GM12865 (cell line): Measurements from ENCODE around the gene NR5A1.

ENCODE experiments used
- DNase-seq: peaks from one replicate; pipeline ENCODE4 v3.0.0; 2010; ENCODE audit warnings: low read depth
- H3K4me3 ChIP-seq: 2 replicates; pipeline ENCODE4 v1.5.1; 2011; ENCODE audit warnings: mild to moderate bottlenecking, low read depth, low read length, control low read depth
- TF ChIP-seq, protein P1 (sequence below): IDR thresholded peaks from 2 replicates; pipeline ENCODE4 v1.5.1; 2011; ENCODE audit warnings: low read length, control low read depth, low read depth, inconsistent platforms; ENCODE audit not compliant: insufficient read depth; ENCODE audit errors: missing control alignments

NR5A1 gene

DNA sequence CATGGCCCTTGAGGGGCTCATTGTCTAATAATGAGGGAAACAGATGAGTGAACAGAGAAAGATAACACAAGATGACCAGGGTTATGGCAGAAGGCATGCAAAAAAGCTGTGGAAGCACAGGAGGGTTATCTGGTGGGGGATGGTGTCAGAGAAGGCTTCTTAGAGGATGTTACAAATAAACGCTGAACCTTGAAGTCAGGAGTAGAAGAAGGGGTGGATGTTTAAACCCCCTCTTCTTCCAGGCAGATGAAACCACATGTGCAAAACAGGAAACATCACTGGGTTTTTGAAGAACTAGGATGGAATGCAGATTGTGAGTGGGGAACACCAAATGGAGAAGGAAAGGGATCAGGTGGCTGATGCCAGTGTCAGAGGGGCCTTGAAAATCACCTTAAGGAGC, 41.8 kb upstream of the NR5A1 start:
- TF ChIP-seq, protein P1, sequence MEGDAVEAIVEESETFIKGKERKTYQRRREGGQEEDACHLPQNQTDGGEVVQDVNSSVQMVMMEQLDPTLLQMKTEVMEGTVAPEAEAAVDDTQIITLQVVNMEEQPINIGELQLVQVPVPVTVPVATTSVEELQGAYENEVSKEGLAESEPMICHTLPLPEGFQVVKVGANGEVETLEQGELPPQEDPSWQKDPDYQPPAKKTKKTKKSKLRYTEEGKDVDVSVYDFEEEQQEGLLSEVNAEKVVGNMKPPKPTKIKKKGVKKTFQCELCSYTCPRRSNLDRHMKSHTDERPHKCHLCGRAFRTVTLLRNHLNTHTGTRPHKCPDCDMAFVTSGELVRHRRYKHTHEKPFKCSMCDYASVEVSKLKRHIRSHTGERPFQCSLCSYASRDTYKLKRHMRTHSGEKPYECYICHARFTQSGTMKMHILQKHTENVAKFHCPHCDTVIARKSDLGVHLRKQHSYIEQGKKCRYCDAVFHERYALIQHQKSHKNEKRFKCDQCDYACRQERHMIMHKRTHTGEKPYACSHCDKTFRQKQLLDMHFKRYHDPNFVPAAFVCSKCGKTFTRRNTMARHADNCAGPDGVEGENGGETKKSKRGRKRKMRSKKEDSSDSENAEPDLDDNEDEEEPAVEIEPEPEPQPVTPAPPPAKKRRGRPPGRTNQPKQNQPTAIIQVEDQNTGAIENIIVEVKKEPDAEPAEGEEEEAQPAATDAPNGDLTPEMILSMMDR = no peak
- H3K4me3 ChIP-seq = no peak overlapping the region
- no peak for DNase-seq

DNA sequence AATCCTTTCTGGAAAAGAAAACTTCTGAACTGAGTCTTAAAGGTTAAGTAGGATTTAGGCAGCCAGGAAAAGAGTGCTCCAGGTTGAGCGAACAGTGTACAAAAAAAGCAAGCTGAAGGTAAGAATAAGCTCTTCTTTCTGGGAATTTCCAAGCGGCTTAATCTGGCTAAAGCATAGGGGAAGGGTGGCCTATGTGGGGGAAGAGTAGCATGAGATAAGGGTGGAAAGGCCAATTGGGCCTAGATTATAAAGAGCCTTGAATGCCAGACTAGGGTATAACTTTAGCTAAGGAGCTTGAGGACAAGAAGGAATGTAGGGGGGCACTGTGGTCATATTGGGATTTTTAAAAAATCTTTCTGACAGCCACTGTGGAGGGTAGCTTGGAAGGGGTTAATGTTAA, 37.3 kb upstream of the NR5A1 start:
- DNase-seq = no peak
- TF ChIP-seq, protein P1 = no peak
- no peak overlapping the region for H3K4me3 ChIP-seq

DNA sequence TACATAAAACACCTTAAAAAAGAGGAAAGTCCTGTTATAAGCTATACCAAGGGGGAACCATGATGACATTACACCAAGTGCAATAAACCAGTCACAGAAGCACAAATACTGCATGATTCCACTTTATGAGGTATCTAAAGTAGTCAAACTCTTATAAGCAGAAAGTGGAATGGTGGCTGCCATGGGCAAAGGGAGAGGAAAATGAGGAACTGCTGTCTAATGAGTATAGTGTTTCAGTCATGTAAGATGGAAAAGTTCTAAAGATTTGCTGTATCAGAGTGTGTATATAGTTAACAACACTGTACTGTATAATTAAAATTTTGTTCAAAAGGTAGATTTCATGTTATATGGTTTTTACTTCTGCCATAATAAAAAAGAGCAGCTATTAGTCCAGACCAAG, 34.6 kb upstream of the NR5A1 start:
- TF ChIP-seq, protein P1 = no peak
- no peak overlapping the region for H3K4me3 ChIP-seq
- no peak for DNase-seq

DNA sequence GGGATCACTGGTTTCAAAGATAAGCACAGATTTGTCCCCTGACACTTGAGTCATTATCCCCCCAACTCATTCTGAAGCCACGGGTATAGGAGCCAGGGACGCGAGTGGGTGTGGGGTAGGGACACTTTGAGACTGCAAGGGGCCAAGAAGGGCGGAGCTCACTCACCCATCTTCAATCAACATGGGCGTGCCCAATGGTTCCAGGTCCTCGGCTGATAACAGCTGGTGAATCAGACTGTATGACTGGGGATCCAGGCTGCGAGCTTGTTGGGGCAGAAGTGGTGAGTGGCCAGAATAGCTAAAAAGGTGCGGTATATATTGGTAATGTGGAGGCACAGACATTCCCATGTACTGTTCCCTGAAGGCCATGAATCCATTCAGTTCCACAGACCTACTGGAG, 30.7 kb upstream of the NR5A1 start:
- TF ChIP-seq, protein P1 = no peak
- no peak for DNase-seq

DNA sequence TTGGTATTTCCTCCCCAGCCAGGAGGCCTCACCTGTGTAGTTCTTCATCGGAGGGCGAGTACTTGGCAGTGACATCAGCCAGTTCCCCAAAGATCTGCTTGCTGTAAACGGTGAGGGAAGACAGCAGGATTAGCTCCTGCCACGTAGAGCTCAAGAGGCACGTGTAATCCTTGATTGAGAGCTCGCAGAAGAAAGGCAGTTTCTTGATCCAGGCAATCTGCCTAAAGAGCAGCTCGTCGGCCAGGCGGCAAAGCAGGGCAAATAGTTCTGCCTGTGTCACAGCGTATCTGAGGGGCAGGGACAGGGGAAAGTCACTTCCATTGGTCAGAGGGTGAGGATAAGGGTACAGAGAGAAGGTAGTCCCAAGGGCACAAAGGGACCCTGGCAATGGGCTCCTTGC, 28.6 kb upstream of the NR5A1 start:
- H3K4me3 ChIP-seq = no peak overlapping the region
- TF ChIP-seq, protein P1 = no peak
- DNase-seq = no peak

More for the DNA sequence above, 30.7 kb upstream of the NR5A1 start:
- H3K4me3 ChIP-seq = no peak overlapping the region

DNA sequence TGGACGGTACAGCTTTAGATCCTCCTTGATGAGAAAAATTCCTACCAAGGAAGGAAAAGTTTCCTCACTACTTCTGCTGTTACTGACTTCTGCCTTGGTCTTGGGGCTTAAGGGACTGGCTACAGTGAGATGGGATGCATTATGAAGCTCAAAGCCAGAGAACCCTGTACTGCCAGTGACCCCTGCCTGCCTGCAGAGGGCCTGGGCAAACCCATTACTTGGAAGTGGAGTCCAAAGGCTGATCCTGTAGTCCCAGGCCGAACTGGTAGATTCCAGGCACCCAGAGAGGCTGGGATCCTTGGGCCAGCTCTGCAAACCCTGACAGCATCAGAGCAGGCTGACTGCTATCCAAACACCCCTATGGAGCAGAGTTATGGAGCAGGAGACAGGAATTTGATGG, 25.7 kb upstream of the NR5A1 start:
- no peak for DNase-seq
- TF ChIP-seq, protein P1 = no peak
- no peak overlapping the region for H3K4me3 ChIP-seq

DNA sequence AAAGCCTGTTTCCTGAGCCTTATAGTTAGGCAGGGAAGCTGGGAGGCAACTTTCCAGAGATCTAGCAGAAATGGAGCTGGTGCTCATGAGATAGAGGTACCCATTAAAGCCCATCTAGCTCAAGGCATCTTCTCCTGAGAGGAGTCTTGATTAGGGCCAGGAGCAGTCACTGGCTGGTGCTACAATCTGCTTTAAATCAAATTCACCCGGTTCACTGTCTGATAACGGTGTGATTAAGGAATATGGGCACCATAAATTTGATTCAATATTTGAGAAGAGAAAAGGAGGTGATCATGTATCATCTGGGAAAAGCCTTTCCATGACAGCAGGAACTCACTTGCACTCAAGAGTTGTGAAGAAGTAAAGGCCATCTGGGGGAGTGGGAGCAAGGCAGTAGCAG, 23.9 kb upstream of the NR5A1 start:
- no peak for DNase-seq
- no peak overlapping the region for H3K4me3 ChIP-seq
- TF ChIP-seq, protein P1 = no peak
